ENCODE data around the gene TMX3. TPM values are rescaled to one million over a fixed set of nuclear protein-coding genes. Genes with fewer than 3 reads are reported as not detected.

TMX3 gene
- total RNA-seq, 1 donor from 2014 or later = 40.9 TPM

- peaks cover 27% of the 10 kb centered on the region for H3K36me3 Mint-ChIP-seq (ENCODE audit: insufficient read depth)
- no peaks in the 10 kb centered on the region for H3K27me3 Mint-ChIP-seq
- peaks cover 7% of the 10 kb centered on the region for H3K4me1 Mint-ChIP-seq (ENCODE audit: low read depth)
- no peak overlapping the region for H3K4me3 Mint-ChIP-seq (ENCODE audit: low read depth)
- no peak overlapping the region for H3K27ac Mint-ChIP-seq
- TF ChIP-seq, protein P1, sequence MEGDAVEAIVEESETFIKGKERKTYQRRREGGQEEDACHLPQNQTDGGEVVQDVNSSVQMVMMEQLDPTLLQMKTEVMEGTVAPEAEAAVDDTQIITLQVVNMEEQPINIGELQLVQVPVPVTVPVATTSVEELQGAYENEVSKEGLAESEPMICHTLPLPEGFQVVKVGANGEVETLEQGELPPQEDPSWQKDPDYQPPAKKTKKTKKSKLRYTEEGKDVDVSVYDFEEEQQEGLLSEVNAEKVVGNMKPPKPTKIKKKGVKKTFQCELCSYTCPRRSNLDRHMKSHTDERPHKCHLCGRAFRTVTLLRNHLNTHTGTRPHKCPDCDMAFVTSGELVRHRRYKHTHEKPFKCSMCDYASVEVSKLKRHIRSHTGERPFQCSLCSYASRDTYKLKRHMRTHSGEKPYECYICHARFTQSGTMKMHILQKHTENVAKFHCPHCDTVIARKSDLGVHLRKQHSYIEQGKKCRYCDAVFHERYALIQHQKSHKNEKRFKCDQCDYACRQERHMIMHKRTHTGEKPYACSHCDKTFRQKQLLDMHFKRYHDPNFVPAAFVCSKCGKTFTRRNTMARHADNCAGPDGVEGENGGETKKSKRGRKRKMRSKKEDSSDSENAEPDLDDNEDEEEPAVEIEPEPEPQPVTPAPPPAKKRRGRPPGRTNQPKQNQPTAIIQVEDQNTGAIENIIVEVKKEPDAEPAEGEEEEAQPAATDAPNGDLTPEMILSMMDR (IDR thresholded peaks at IDR 0.05; ENCODE audit: unreplicated experiment) = no peak
- peaks cover 4% of the 10 kb centered on the region for H3K9me3 Mint-ChIP-seq (ENCODE audit: low read depth)
- no peak for DNase-seq (ENCODE audit: low spot score, unreplicated experiment)
Measured at GRCh38 chr18:68701353-68701752, 13.6 kb downstream of the TMX3 start.

DNA sequence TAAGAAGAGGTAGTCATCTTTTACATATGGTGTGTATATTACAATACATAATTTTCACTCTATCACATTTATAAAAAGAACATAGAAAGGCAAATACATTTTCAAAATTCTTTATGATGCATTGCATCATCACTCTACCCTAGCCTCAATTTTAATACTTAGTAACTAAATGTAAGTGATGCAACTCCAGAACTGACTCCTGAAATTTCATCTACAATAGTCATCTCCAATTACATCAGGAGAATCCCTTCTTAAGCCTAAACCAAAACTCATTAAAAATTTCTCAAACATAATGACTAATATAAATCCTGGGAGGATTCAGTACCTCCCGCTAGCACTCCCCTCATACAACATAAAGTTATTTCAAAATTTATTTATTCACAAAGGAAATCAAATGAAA, 15.9 kb downstream of the TMX3 start:
- Mint-ChIP-seq H3K36me3 (ENCODE audit: insufficient read depth) (peaks cover 27% of the 10 kb centered on the region), H3K27me3 (no peaks in the 10 kb centered on the region), H3K27ac (no peak overlapping the region)

GRCh38 chr18:68696937-68697336, 18.0 kb downstream of the TMX3 start:
- H3K4me3 Mint-ChIP-seq (ENCODE audit: low read depth) = no peak overlapping the region
- H3K27ac Mint-ChIP-seq = no peak overlapping the region
- H3K4me1 Mint-ChIP-seq (ENCODE audit: low read depth) = no peaks in the 10 kb centered on the region
- peaks cover 25% of the 10 kb centered on the region for H3K36me3 Mint-ChIP-seq (ENCODE audit: insufficient read depth)
- DNase-seq (ENCODE audit: low spot score, unreplicated experiment) = no peak
- no peaks in the 10 kb centered on the region for H3K27me3 Mint-ChIP-seq
- TF ChIP-seq, protein P1 (IDR thresholded peaks at IDR 0.05; ENCODE audit: unreplicated experiment) = no peak
- H3K9me3 Mint-ChIP-seq (ENCODE audit: low read depth) = peaks cover 4% of the 10 kb centered on the region

More for the DNA sequence above, 15.9 kb downstream of the TMX3 start:
- Mint-ChIP-seq H3K4me3 (ENCODE audit: low read depth) (no peak overlapping the region), H3K4me1 (ENCODE audit: low read depth) (no peaks in the 10 kb centered on the region), H3K9me3 (ENCODE audit: low read depth) (peaks cover 4% of the 10 kb centered on the region)
- no peak for DNase-seq (ENCODE audit: low spot score, unreplicated experiment)
- TF ChIP-seq, protein P1 (IDR thresholded peaks at IDR 0.05; ENCODE audit: unreplicated experiment) = no peak

DNA sequence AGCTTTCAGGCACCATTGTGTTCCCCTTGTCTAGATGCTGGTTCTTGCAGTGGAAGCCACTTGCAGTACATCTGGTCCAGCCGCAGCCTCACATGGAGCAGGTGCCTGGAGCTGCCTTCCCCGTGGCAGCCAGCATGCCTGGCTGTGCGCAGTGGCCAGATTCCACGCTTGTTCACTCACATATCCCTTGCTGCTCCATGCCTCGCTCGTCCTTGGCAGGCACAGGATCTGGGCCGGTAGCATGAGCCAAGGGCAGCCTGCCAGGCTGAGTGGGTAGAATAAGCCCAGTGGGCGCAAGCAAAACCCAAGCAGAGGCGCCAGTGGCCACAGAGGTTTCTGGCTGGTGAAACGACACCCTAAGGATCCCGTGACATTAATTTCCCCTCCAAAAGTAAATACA, 20.6 kb downstream of the TMX3 start:
- Mint-ChIP-seq H3K4me3 (ENCODE audit: low read depth) (no peak overlapping the region), H3K27me3 (no peaks in the 10 kb centered on the region), H3K36me3 (ENCODE audit: insufficient read depth) (peaks cover 23% of the 10 kb centered on the region), H3K27ac (peak overlapping the region; percentile 24), H3K4me1 (ENCODE audit: low read depth) (no peaks in the 10 kb centered on the region), H3K9me3 (ENCODE audit: low read depth) (peaks cover 4% of the 10 kb centered on the region)
- DNase-seq (ENCODE audit: low spot score, unreplicated experiment) = no peak
- TF ChIP-seq, protein P1 (IDR thresholded peaks at IDR 0.05; ENCODE audit: unreplicated experiment) = no peak

DNA sequence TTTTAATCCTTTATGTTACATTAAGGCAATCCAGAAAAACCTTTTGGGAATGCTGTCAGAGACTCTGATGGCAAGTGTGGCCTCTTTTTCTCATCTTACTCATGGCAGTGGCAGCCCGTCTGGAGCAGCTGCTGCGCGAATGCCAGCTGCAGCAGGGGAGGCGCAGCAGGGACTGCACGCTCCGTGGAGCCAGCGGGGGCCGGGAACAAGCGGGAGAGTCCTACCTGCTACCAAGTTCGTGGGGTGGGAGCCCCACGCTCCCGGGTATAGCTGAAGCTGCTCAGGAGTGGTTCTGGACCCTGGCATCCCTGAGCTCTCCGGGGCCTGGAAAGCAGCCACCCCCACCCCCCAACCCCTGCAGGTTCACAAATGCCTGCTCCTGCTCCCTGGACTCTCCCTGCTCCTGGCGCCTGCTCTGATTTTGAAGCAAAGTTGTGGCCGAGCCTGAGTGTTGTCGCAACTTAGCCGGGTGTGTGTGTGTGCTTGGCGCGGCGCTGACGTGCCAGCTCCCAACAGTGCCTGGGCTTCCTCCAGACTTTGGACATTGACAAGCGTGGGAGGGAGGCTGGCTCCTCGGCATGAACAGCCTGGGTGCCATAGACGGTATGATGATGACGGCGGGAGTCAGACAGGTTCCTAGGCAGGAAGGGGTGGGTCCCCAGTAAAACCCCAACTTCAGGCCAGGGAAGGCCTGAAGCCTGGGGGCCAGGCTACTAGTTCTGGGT, 21.7 kb downstream of the TMX3 start:
- no peak overlapping the region for H3K4me3 Mint-ChIP-seq (ENCODE audit: low read depth)
- no peaks in the 10 kb centered on the region for H3K9me3 Mint-ChIP-seq (ENCODE audit: low read depth)
- no peaks in the 10 kb centered on the region for H3K4me1 Mint-ChIP-seq (ENCODE audit: low read depth)
- DNase-seq (ENCODE audit: low spot score, unreplicated experiment) = no peak
- TF ChIP-seq, protein P1 (IDR thresholded peaks at IDR 0.05; ENCODE audit: unreplicated experiment) = no peak
- H3K27me3 Mint-ChIP-seq = no peaks in the 10 kb centered on the region
- H3K27ac Mint-ChIP-seq = no peak overlapping the region
- peaks cover 19% of the 10 kb centered on the region for H3K36me3 Mint-ChIP-seq (ENCODE audit: insufficient read depth)
